Non-pigmented ciliary epithelial cell (primary cell): Measurements from ENCODE around the gene RABGAP1L.
A peak's percentile ranks its signal among the peaks of the same experiment; 100 is the strongest.
"Not testable (repeated sequence)": the region's sequence is repeated elsewhere in the genome, so short reads cannot be mapped to it uniquely, and the experiment has no call there.

Experiments
- DNase-seq: peaks from one replicate; pipeline ENCODE4 v3.0.0-alpha.2; 2010; ENCODE audit warnings: low read depth

The RABGAP1L gene

GRCh38 chr1:174239541-174239940 lies 80.2 kb downstream of the RABGAP1L start:
- DNase-seq: no peak

- no peak for DNase-seq
Measured at GRCh38 chr1:174242856-174243255, 83.5 kb downstream of the RABGAP1L start.

- DNase-seq: no peak
Measured at GRCh38 chr1:174243451-174244000, 84.2 kb downstream of the RABGAP1L start.

GRCh38 chr1:174244017-174244416 lies 84.7 kb downstream of the RABGAP1L start:
- DNase-seq: no peak

GRCh38 chr1:174247472-174247871 lies 88.2 kb downstream of the RABGAP1L start:
- DNase-seq: no peak

GRCh38 chr1:174248041-174248440 lies 88.7 kb downstream of the RABGAP1L start:
- no peak for DNase-seq

- not testable (repeated sequence) for DNase-seq
Measured at GRCh38 chr1:174256386-174256785, 97.1 kb downstream of the RABGAP1L start.

- no peak for DNase-seq
Measured at GRCh38 chr1:174258148-174258550, 98.8 kb downstream of the RABGAP1L start.

- DNase-seq: peak; percentile 36
Measured at GRCh38 chr1:174262349-174263241, 103.3 kb downstream of the RABGAP1L start.

GRCh38 chr1:174265282-174265681 lies 106.0 kb downstream of the RABGAP1L start:
- DNase-seq: no peak

GRCh38 chr1:174266476-174266875 lies 107.2 kb downstream of the RABGAP1L start:
- no peak for DNase-seq

- no peak for DNase-seq
Measured at GRCh38 chr1:174266991-174267612, 107.8 kb downstream of the RABGAP1L start.

GRCh38 chr1:174269989-174270651 lies 110.8 kb downstream of the RABGAP1L start:
- no peak for DNase-seq

GRCh38 chr1:174273190-174273589 lies 113.9 kb downstream of the RABGAP1L start:
- no peak for DNase-seq

- DNase-seq: no peak
Measured at GRCh38 chr1:174273776-174274175, 114.5 kb downstream of the RABGAP1L start.

- no peak for DNase-seq
Measured at GRCh38 chr1:174274452-174274851, 115.1 kb downstream of the RABGAP1L start.

GRCh38 chr1:174274884-174275283 lies 115.6 kb downstream of the RABGAP1L start:
- no peak for DNase-seq

- DNase-seq: no peak
Measured at GRCh38 chr1:174276087-174276486, 116.8 kb downstream of the RABGAP1L start.

GRCh38 chr1:174284052-174284451 lies 124.7 kb downstream of the RABGAP1L start:
- DNase-seq: no peak

- DNase-seq: no peak
Measured at GRCh38 chr1:174286042-174286441, 126.7 kb downstream of the RABGAP1L start.

- no peak for DNase-seq
Measured at GRCh38 chr1:174289644-174290310, 130.5 kb downstream of the RABGAP1L start.

- no peak for DNase-seq
Measured at GRCh38 chr1:174291059-174291458, 131.7 kb downstream of the RABGAP1L start.
